Stimulated activated CD4-positive, alpha-beta T cell treated with anti-CD3 and anti-CD28 coated beads, Interleukin-1b, Interleukin-23, amount 100 ng/mL, for 48 hours (primary cell): ENCODE data around the gene OR5B21.

Source experiments
- DNase-seq: peaks from one replicate; pipeline ENCODE4 v3.0.0-alpha.2; 2020

The OR5B21 gene

GRCh38 chr11:58490827-58491226 lies 17.1 kb downstream of the OR5B21 start:
- no peak for DNase-seq

- DNase-seq: no peak
Measured at GRCh38 chr11:58487170-58487569, 20.7 kb downstream of the OR5B21 start.

- DNase-seq: no peak
Measured at GRCh38 chr11:58485961-58486360, 21.9 kb downstream of the OR5B21 start.

GRCh38 chr11:58471892-58472291 lies 36.0 kb downstream of the OR5B21 start:
- DNase-seq: no peak

GRCh38 chr11:58466293-58466692 lies 41.6 kb downstream of the OR5B21 start:
- no peak for DNase-seq

GRCh38 chr11:58465690-58466089 lies 42.2 kb downstream of the OR5B21 start:
- DNase-seq: no peak
